Skeletal muscle satellite cell (primary cell): ENCODE measurements around the gene SPTA1.
"Not testable (repeated sequence)": the region's sequence is repeated elsewhere in the genome, so short reads cannot be mapped to it uniquely, and the experiment has no call there.

Experiments
- H3K27me3 ChIP-seq: 2 replicates; pipeline ENCODE4 v1.7.0; 2013; ENCODE audit warnings: low read length; ENCODE audit not compliant: control insufficient read depth, insufficient read depth
- H3K36me3 ChIP-seq: 2 replicates; pipeline ENCODE4 v1.7.0; 2013; ENCODE audit warnings: mild to moderate bottlenecking, control low read depth, low read length; ENCODE audit not compliant: insufficient read depth
- H3K4me1 ChIP-seq: 2 replicates; pipeline ENCODE4 v1.7.0; 2013; ENCODE audit warnings: low read length; ENCODE audit not compliant: control insufficient read depth, insufficient read depth
- H3K4me2 ChIP-seq: 2 replicates; pipeline ENCODE4 v1.7.0; 2013; ENCODE audit warnings: mild to moderate bottlenecking, low read length
- H3K4me3 ChIP-seq: 2 replicates; pipeline ENCODE4 v1.7.0; 2013; ENCODE audit warnings: low read length
- H3K9ac ChIP-seq: 2 replicates; pipeline ENCODE4 v1.7.0; 2013; ENCODE audit warnings: mild to moderate bottlenecking, low read depth, low read length, moderate library complexity
- H3K9me3 ChIP-seq: replicated peaks from 2 replicates; pipeline ENCODE4 v1.7.0; 2013; ENCODE audit warnings: mild to moderate bottlenecking, control low read depth, low read length

The SPTA1 gene

DNA sequence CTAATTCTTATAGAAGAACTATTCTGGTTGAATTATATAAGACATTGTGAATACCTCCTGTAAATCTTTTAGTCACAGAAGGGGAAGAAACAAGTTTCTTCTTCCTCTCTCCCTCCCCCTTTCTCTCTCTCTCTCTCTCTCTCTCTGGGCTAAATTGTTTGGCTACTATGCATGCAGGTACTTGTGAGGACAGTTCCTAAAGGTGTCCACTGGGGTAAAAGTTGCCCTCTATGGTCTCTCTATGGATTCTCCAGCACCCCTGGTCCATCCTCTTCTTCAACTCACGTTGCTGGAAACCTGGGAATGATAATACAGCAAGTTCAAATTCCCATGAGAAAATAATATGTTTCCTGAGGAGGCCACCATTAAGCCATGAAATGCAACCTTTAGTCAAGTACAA, 28.2 kb upstream of the SPTA1 start:
- no peak overlapping the region for H3K9ac ChIP-seq
- no peaks in the 10 kb centered on the region for H3K27me3 ChIP-seq
- H3K4me1 ChIP-seq: no peaks in the 10 kb centered on the region
- H3K36me3 ChIP-seq: no peaks in the 10 kb centered on the region
- no peaks in the 10 kb centered on the region for H3K9me3 ChIP-seq
- no peak overlapping the region for H3K4me3 ChIP-seq
- no peak overlapping the region for H3K4me2 ChIP-seq

DNA sequence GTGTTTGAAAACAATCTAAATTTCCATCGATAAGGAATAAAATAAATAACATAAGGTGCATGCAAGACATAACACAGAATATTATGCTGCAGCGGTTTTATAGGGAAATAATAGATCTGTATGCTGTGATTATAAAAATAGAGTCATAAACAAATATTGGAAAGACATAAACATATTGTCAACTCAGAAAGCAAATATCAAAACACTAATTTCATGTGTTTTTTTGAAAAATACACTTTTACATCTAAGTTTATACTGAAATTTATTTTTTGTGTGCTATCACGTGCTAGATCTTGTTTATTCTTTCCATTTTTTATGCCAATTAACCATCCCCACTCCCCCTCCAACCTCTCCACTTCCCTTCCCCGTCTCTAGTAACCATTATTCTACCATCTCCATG, 24.6 kb upstream of the SPTA1 start:
- no peak overlapping the region for H3K4me2 ChIP-seq
- no peak overlapping the region for H3K9ac ChIP-seq
- no peaks in the 10 kb centered on the region for H3K27me3 ChIP-seq
- no peaks in the 10 kb centered on the region for H3K36me3 ChIP-seq
- no peaks in the 10 kb centered on the region for H3K9me3 ChIP-seq
- no peaks in the 10 kb centered on the region for H3K4me1 ChIP-seq
- H3K4me3 ChIP-seq: no peak overlapping the region

DNA sequence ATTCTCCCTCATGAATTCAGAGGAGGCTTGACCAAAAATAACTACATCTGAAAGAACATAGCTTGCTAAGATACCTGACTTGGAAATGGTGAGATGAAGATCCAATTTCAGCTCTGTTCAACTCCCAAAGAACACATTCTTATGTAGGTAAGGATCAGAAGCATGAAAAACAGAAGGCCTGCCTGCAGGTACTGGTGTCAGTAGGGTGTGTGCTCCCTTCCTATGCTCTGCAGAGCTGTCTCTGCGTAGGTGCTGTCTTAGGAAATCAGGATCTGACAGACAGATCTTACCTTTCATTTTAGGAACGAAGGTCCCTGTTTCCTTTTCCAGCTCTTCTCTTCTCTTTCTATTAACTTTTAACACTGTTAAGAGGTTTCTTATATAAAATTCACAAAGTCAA, 19.6 kb upstream of the SPTA1 start:
- Histone ChIP-seq H3K36me3 (no peaks in the 10 kb centered on the region), H3K9me3 (no peaks in the 10 kb centered on the region), H3K4me2 (no peak overlapping the region), H3K4me1 (no peaks in the 10 kb centered on the region), H3K27me3 (no peaks in the 10 kb centered on the region), H3K9ac (no peak overlapping the region), H3K4me3 (no peak overlapping the region)

DNA sequence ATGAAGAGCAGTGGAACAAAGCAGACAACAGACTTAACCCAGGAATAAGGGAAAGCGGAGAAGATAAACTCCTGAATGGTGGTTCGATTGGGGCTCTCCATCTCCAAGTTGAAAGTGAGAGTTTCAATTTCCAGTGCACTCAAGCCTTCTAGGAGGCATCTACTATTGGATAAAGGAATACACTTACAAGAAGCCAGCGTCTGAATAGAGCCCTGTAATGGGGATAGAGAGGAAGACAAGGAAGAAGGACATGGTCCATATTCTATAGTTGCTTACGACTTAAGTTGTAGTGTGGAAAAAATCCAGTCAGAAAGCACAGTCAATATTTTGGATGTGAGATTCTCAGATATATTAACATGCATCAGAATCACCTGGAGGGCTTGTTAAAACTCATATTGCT, 14.0 kb upstream of the SPTA1 start, which contains the start of gene OR6K2:
OR6K2 (minus strand) TSS at position 101 of the 400 bp plus-strand sequence; CDS start at position 101, 0 bp downstream.
- H3K27me3 ChIP-seq: no peaks in the 10 kb centered on the region
- no peaks in the 10 kb centered on the region for H3K36me3 ChIP-seq
- H3K4me3 ChIP-seq: no peak within 1 kb of the TSS
- H3K9ac ChIP-seq: no peak within 1 kb of the TSS
- H3K4me1 ChIP-seq: no peaks in the 10 kb centered on the region
- H3K4me2 ChIP-seq: no peak within 1 kb of the TSS
- H3K9me3 ChIP-seq: no peaks in the 10 kb centered on the region

DNA sequence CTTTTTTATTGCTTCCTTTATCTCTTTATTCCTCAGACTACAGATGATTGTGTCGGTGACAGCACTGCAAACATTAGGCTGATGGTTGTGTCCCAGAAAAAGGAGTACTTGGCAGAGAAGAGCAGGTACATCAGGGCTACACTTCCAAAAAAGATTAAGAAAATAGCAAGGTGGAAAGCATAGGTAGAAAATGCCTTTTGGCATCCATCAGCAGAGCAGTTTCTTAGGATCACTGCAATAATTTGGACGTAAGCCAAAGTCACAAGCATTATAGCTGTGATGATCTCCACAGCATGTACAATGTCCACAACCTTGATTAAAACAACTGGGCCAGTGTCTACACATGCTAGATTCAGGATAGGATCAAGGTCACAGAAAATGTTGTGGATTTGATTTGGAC, 8.1 kb upstream of the SPTA1 start:
- Histone ChIP-seq H3K36me3 (no peaks in the 10 kb centered on the region), H3K4me2 (no peak overlapping the region), H3K4me1 (no peaks in the 10 kb centered on the region), H3K9me3 (no peaks in the 10 kb centered on the region), H3K9ac (no peak overlapping the region), H3K27me3 (no peaks in the 10 kb centered on the region), H3K4me3 (no peak overlapping the region)

DNA sequence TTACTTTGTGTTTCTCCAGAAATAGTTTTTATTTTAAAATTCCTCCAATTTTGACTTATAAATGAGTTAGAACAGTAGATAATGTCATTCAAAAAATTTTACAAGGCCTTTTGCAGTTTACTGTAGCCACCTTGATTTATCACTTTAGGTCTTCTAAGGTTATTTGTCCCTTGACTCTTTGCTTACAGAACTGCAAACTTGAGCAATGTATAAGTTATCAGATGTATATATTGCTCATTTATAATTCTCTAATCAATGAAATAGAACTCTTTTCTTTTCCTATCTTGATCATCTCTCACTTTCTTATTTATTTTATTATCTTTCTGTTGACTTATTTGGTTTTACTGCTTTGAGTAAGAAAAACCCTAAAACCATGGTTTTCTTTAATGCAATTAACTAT, 5.8 kb upstream of the SPTA1 start:
- Histone ChIP-seq H3K9me3 (no peaks in the 10 kb centered on the region), H3K4me3 (no peak overlapping the region), H3K36me3 (no peaks in the 10 kb centered on the region), H3K4me1 (no peaks in the 10 kb centered on the region), H3K4me2 (no peak overlapping the region), H3K27me3 (no peaks in the 10 kb centered on the region), H3K9ac (no peak overlapping the region)

DNA sequence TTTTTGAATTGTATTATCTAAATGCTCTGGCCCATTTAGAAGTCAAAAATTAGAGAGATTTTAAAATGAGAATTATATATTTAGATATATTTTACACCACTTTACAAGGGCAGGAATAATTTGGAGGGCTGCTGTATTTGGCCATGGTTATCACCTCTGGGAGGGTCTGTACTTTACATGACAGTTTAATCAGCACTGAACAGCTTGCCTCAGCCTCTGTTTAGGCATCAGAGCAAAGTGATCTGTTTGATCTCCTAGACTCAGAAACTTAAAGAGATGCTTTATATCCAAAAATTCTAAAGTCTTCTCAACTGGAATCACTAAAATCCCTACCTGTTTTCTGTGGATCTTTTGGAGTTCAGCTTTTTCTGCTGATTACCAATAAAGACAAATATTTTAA, 5.4 kb upstream of the SPTA1 start:
- Histone ChIP-seq H3K4me3 (no peak overlapping the region), H3K36me3 (no peaks in the 10 kb centered on the region), H3K4me1 (no peaks in the 10 kb centered on the region), H3K27me3 (no peaks in the 10 kb centered on the region), H3K9ac (no peak overlapping the region), H3K9me3 (no peaks in the 10 kb centered on the region), H3K4me2 (no peak overlapping the region)

DNA sequence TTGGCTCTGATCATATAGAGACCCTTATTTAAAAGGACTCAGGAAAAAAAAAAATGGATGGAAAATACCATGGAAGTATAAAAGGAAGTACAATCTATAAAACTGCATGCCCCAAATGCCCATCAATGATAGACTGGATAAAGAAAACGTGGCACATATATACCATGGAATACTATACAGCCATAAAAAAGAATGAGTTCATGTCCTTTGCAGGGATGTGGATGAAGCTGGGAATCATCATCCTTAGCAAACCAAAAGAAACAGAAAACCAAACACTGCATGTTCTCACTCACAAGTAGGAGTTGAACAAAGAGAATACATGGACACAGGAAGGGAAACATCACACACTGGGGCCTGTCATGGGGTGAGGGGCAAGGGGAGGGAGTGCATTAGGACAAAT, 4.6 kb upstream of the SPTA1 start:
- not testable (repeated sequence) for H3K9me3 ChIP-seq, H3K4me3 ChIP-seq, H3K27me3 ChIP-seq, H3K36me3 ChIP-seq, H3K9ac ChIP-seq, H3K4me2 ChIP-seq, H3K4me1 ChIP-seq

DNA sequence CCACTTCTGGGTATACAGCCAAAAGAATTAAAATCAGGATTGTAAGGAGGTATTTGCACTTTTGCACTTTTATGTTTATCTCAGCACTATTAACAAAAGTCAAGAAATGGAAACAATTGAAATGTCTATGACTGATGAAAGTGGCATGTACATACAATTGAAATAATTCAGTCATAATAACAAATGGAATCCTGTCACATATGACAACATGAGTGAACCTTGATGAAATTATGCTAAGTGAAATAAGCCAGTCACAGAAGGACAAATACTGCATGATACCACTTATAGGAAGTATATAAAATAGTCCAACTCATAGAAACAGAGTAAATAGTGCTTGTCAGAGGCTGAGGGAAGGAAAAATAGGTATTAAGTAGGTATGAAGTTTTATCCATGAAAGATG, 3.4 kb upstream of the SPTA1 start:
- Histone ChIP-seq H3K36me3 (no peaks in the 10 kb centered on the region), H3K4me1 (no peaks in the 10 kb centered on the region), H3K4me3 (no peak overlapping the region), H3K27me3 (no peaks in the 10 kb centered on the region), H3K4me2 (no peak overlapping the region), H3K9me3 (no peaks in the 10 kb centered on the region), H3K9ac (no peak overlapping the region)

DNA sequence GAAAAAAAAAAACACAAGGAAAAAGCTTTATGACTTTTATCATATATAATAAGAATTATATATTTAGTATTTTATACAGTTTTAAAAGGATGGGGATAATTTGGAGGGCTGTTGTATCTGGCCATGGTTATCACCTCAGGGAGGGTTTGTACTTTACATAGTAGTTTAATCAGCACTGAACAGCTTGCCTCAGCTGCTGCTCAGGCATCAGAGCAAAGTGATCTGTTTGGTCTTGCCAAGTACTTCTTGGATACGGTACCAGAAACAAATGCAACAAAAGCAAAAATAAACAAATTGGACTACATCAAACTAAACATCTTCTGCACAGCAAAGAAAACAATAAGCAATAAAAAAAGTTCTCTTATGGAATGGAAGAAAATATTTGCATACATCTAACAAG, 2.6 kb upstream of the SPTA1 start:
- no peaks in the 10 kb centered on the region for H3K27me3 ChIP-seq
- H3K4me2 ChIP-seq: no peak overlapping the region
- no peaks in the 10 kb centered on the region for H3K4me1 ChIP-seq
- no peak overlapping the region for H3K4me3 ChIP-seq
- H3K36me3 ChIP-seq: no peaks in the 10 kb centered on the region
- H3K9ac ChIP-seq: no peak overlapping the region
- H3K9me3 ChIP-seq: no peaks in the 10 kb centered on the region

DNA sequence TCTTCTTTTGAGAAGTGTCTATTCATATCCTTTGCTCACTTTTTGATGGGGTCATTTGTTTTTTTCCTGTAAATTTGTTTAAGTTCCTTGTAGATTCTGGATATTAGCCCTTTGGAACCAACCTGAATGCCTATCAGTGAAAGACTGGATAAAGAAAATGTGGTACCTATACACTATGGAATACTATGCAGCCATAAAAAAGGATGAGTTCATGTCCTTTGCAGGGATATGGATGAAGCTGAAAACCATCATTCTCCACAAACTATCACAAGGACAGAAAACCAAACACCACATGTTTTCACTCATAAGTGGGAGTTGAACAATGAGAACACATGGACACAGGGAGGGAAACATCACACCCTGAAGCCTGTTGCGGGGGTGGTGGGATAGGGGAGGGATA, 1.8 kb upstream of the SPTA1 start:
- not testable (repeated sequence) for H3K4me2 ChIP-seq, H3K9me3 ChIP-seq, H3K9ac ChIP-seq, H3K27me3 ChIP-seq, H3K4me1 ChIP-seq, H3K4me3 ChIP-seq, H3K36me3 ChIP-seq

DNA sequence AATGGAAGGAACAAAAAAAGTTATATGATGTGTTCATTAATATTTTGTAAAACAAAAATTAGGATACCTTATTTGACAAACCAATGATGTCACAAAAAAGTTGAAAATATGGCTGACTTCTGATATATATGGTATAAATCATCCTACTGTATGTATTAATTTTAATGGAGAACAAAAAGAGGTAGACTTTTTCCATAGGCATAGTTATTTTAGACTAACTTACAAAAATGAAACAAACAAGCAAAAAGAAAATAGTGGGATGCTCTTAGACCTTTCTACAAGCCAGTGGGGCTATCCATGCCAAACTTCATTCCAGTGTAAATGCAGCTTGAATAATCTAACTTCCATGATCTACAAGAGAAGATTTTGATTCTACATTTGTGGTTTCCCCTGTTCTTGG, 522 bp upstream of the SPTA1 start:
- H3K4me2 ChIP-seq: no peak overlapping the region
- H3K9ac ChIP-seq: no peak overlapping the region
- no peaks in the 10 kb centered on the region for H3K36me3 ChIP-seq

DNA sequence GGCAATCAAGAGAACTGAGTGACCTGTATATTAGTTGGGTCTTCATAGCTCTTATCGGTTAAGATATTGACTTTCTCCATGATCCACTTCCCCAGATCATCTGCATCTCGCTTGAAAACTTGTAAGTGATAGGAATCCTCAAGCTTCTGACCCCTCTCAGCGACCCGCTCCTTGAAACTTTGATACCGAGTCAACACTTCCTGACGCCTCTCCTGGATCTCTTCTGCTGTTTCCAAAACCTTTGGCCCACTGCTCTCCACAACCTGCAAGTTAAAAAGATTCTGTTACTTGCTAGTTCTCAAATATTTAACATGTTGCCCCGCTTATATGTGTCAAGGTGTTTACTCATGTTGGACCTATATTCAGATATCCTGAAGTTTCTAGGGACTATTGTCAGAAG, 1.4 kb downstream of the SPTA1 start:
- no peaks in the 10 kb centered on the region for H3K9me3 ChIP-seq
- H3K4me2 ChIP-seq: no peak overlapping the region
- H3K36me3 ChIP-seq: no peaks in the 10 kb centered on the region
- H3K4me3 ChIP-seq: no peak overlapping the region
- no peaks in the 10 kb centered on the region for H3K27me3 ChIP-seq
- H3K9ac ChIP-seq: no peak overlapping the region
- no peaks in the 10 kb centered on the region for H3K4me1 ChIP-seq

More for the DNA sequence above, 522 bp upstream of the SPTA1 start:
- Histone ChIP-seq H3K9me3 (no peaks in the 10 kb centered on the region), H3K27me3 (no peaks in the 10 kb centered on the region), H3K4me1 (no peaks in the 10 kb centered on the region), H3K4me3 (no peak overlapping the region)
